Cardiac muscle cell (in vitro differentiated cells and primary cell): ENCODE measurements around the gene EBF3. TPM values are rescaled to one million over a fixed set of nuclear protein-coding genes. Genes with fewer than 3 reads are reported as not detected.

Experiments
- DNase-seq, 2 donors: peaks; one replicate each; pipeline versions ENCODE4 v3.0.0 to v3.0.0-alpha.2; 2010 to 2017; ENCODE audit warnings: low read depth in 1 of 2, low spot score in 1 of 2
- H3K27ac ChIP-seq: fragments of 200-600 bp; sonication (generic); 2 replicates; pipeline ENCODE4 v1.5.1; 2016
- H3K27me3 ChIP-seq: fragments of 200-600 bp; sonication (generic); 2 replicates; pipeline ENCODE4 v1.6.0; 2016; ENCODE audit warnings: control low read depth
- H3K36me3 ChIP-seq: fragments of 200-600 bp; sonication (generic); 2 replicates; pipeline ENCODE4 v1.5.1; 2016; ENCODE audit warnings: control low read depth
- H3K4me1 ChIP-seq: fragments of 200-600 bp; sonication (generic); 2 replicates; pipeline ENCODE4 v1.8.1; 2017; ENCODE audit warnings: low read depth, mild to moderate bottlenecking, mixed run types
- H3K4me3 ChIP-seq: fragments of 200-600 bp; sonication (generic); 2 replicates; pipeline ENCODE4 v1.5.1; 2016; ENCODE audit warnings: mild to moderate bottlenecking
- H3K9me3 ChIP-seq: fragments of 200-600 bp; sonication (generic); 2 replicates; pipeline ENCODE4 v1.5.1; 2017; ENCODE audit warnings: low read depth, mild to moderate bottlenecking, control low read depth
- CTCF ChIP-seq: IDR thresholded peaks from 2 replicates; pipeline ENCODE4 v1.5.1; 2012; ENCODE audit warnings: low read depth, mild to moderate bottlenecking, low read length
- polyA plus RNA-seq: library from polyadenylated mRNA; unstranded; fragments of >200 nt; fragmentation: Nextera tagmentation; extraction: Ambion mirVana; gene quantifications from 2 replicates; pipeline ENCODE4 v1.2.1, GENCODE V29; 2016
- total RNA-seq: library from RNA; depleted of rRNA; stranded (reverse); fragments of >200 nt; gene quantifications from 2 replicates; pipeline ENCODE4 v1.2.3, GENCODE V29; 2016

EBF3 gene
- total and polyA plus RNA-seq, 2 experiments from 2014 or later = 0.61 to 2.8 TPM

- Histone ChIP-seq H3K36me3 (no peaks in the 10 kb centered on the region), H3K9me3 (no peaks in the 10 kb centered on the region), H3K27me3 (peaks cover 100% of the 10 kb centered on the region), H3K27ac (no peak overlapping the region), H3K4me1 (peaks cover 11% of the 10 kb centered on the region), H3K4me3 (peak overlapping the region; percentile 37)
- peak in 1 of 2 donors; percentile 36 for DNase-seq
- no peak for TF ChIP-seq CTCF
Observed at GRCh38 chr10:129970465-129971364, 6.6 kb upstream of the EBF3 start.

GRCh38 chr10:129969911-129970464 lies 5.9 kb upstream of the EBF3 start:
- Histone ChIP-seq H3K4me3 (no peak overlapping the region), H3K36me3 (no peaks in the 10 kb centered on the region), H3K9me3 (no peaks in the 10 kb centered on the region), H3K27me3 (peaks cover 100% of the 10 kb centered on the region), H3K27ac (no peak overlapping the region), H3K4me1 (peaks cover 11% of the 10 kb centered on the region)
- no peak for TF ChIP-seq CTCF
- DNase-seq = no peak

GRCh38 chr10:129969184-129969910 lies 5.3 kb upstream of the EBF3 start:
- DNase-seq = no peak
- no peaks in the 10 kb centered on the region for H3K36me3 ChIP-seq
- H3K9me3 ChIP-seq = no peaks in the 10 kb centered on the region
- peaks cover 100% of the 10 kb centered on the region for H3K27me3 ChIP-seq
- H3K4me3 ChIP-seq = peak overlapping the region; percentile 16
- H3K4me1 ChIP-seq = peaks cover 11% of the 10 kb centered on the region
- no peak overlapping the region for H3K27ac ChIP-seq
- TF ChIP-seq CTCF = no peak

GRCh38 chr10:129968853-129969183 lies 4.7 kb upstream of the EBF3 start:
- Histone ChIP-seq H3K27ac (no peak overlapping the region), H3K4me3 (peak overlapping the region; percentile 16), H3K9me3 (no peaks in the 10 kb centered on the region), H3K36me3 (no peaks in the 10 kb centered on the region), H3K4me1 (peaks cover 11% of the 10 kb centered on the region), H3K27me3 (peaks cover 98% of the 10 kb centered on the region)
- peak; percentile 78 to 85 for DNase-seq
- TF ChIP-seq CTCF = peak; percentile 90

GRCh38 chr10:129968020-129968852 lies 4.2 kb upstream of the EBF3 start:
- H3K27me3 ChIP-seq = peaks cover 98% of the 10 kb centered on the region
- H3K27ac ChIP-seq = no peak overlapping the region
- TF ChIP-seq CTCF = no peak
- H3K9me3 ChIP-seq = no peaks in the 10 kb centered on the region
- peaks cover 11% of the 10 kb centered on the region for H3K4me1 ChIP-seq
- no peak for DNase-seq
- no peaks in the 10 kb centered on the region for H3K36me3 ChIP-seq
- no peak overlapping the region for H3K4me3 ChIP-seq
